GM21619 (cell line): ENCODE measurements around the gene CPXM1.

ENCODE experiments used
- ATAC-seq: cut with Tn5 transposase; IDR thresholded peaks from one replicate; pipeline ENCODE4 v1.9.1; 2021; ENCODE audit not compliant: unreplicated experiment

Gene CPXM1

GRCh38 chr20:2804041-2804828 is 3.8 kb upstream of the CPXM1 start:
- no peak for ATAC-seq

GRCh38 chr20:2801286-2801728 is 880 bp upstream of the CPXM1 start:
- no peak for ATAC-seq

GRCh38 chr20:2799688-2800520 is 523 bp downstream of the CPXM1 start:
- no peak for ATAC-seq

GRCh38 chr20:2799271-2799670 is 1.2 kb downstream of the CPXM1 start:
- ATAC-seq: no peak

- no peak for ATAC-seq
Observed at GRCh38 chr20:2798814-2799213, 1.6 kb downstream of the CPXM1 start.

- no peak for ATAC-seq
Observed at GRCh38 chr20:2798095-2798805, 2.2 kb downstream of the CPXM1 start.

GRCh38 chr20:2797136-2797983 is 3.1 kb downstream of the CPXM1 start:
- ATAC-seq: no peak

GRCh38 chr20:2796011-2796660 is 4.3 kb downstream of the CPXM1 start:
- no peak for ATAC-seq

GRCh38 chr20:2795451-2795850 is 5.0 kb downstream of the CPXM1 start:
- no peak for ATAC-seq

GRCh38 chr20:2794866-2795447 is 5.5 kb downstream of the CPXM1 start:
- no peak for ATAC-seq

GRCh38 chr20:2794202-2794748 is 6.2 kb downstream of the CPXM1 start:
- no peak for ATAC-seq

GRCh38 chr20:2793471-2793870 is 7.0 kb downstream of the CPXM1 start:
- no peak for ATAC-seq

- no peak for ATAC-seq
Observed at GRCh38 chr20:2783908-2784566, 16.4 kb downstream of the CPXM1 start.

GRCh38 chr20:2780948-2781347 is 19.5 kb downstream of the CPXM1 start:
- ATAC-seq: no peak

GRCh38 chr20:2778602-2779321 is 21.7 kb downstream of the CPXM1 start:
- no peak for ATAC-seq

- no peak for ATAC-seq
Observed at GRCh38 chr20:2775139-2775538, 25.3 kb downstream of the CPXM1 start.

- ATAC-seq: no peak
Observed at GRCh38 chr20:2773812-2774211, 26.6 kb downstream of the CPXM1 start.

GRCh38 chr20:2771631-2772080 is 28.8 kb downstream of the CPXM1 start:
- no peak for ATAC-seq
